Retinal pigment epithelial cell (primary cell): ENCODE data around the gene SUN1.
"Not testable (repeated sequence)": the region's sequence is repeated elsewhere in the genome, so short reads cannot be mapped to it uniquely, and the experiment has no call there.

Experiments used
- DNase-seq: peaks from one replicate; pipeline ENCODE4 v3.0.0-alpha.2; 2010; ENCODE audit warnings: low read depth
- H3K4me3 ChIP-seq: 2 replicates; pipeline ENCODE4 v1.5.1; 2011; ENCODE audit warnings: mild to moderate bottlenecking, low read length, control low read depth, moderate library complexity
- CTCF ChIP-seq: conservative IDR thresholded peaks from 2 replicates; pipeline ENCODE4 v1.5.1; 2011; ENCODE audit warnings: low read depth, low read length, control low read depth, inconsistent platforms

The SUN1 gene

GRCh38 chr7:844043-844442 is 11.8 kb downstream of the SUN1 start:
- TF ChIP-seq CTCF: no peak
- H3K4me3 ChIP-seq: no peak overlapping the region
- DNase-seq: no peak

- no peak overlapping the region for H3K4me3 ChIP-seq
- no peak for TF ChIP-seq CTCF
- no peak for DNase-seq
Observed at GRCh38 chr7:844514-844913, 12.2 kb downstream of the SUN1 start.

- DNase-seq: no peak
- H3K4me3 ChIP-seq: no peak overlapping the region
- no peak for TF ChIP-seq CTCF
Observed at GRCh38 chr7:845091-845490, 12.8 kb downstream of the SUN1 start.

- TF ChIP-seq CTCF: no peak
- H3K4me3 ChIP-seq: no peak overlapping the region
- no peak for DNase-seq
Observed at GRCh38 chr7:845731-846130, 13.5 kb downstream of the SUN1 start.

- not testable (repeated sequence) for DNase-seq, H3K4me3 ChIP-seq
Observed at GRCh38 chr7:846958-847650, 14.8 kb downstream of the SUN1 start.

- DNase-seq, H3K4me3 ChIP-seq: not testable (repeated sequence)
Observed at GRCh38 chr7:847728-848127, 15.5 kb downstream of the SUN1 start.

GRCh38 chr7:849145-849544 is 16.9 kb downstream of the SUN1 start:
- no peak overlapping the region for H3K4me3 ChIP-seq
- no peak for TF ChIP-seq CTCF
- DNase-seq: no peak

GRCh38 chr7:849781-850180 is 17.5 kb downstream of the SUN1 start:
- DNase-seq: no peak
- H3K4me3 ChIP-seq: no peak overlapping the region
- no peak for TF ChIP-seq CTCF
